ENCODE data around the gene MEAF6.

- TF ChIP-seq CTCF (IDR thresholded peaks at IDR 0.05; ENCODE audit: insufficient read depth, low read length) (no peak), REST (IDR thresholded peaks at IDR 0.05; ENCODE audit: insufficient replicate concordance, low read depth) (no peak), SPI1 (IDR thresholded peaks at IDR 0.05; ENCODE audit: borderline replicate concordance, low read depth) (no peak)
These were observed 71.9 kb downstream of the MEAF6 start for GRCh38 chr1:37442644-37443043.

Measured in HL-60 (cell line).